GM18502 (cell line): ENCODE measurements around the gene CPPED1.

ENCODE experiments used
- ATAC-seq: cut with Tn5 transposase; IDR thresholded peaks from one replicate; pipeline ENCODE4 v1.9.1; 2021; ENCODE audit warnings: mild to moderate bottlenecking; ENCODE audit not compliant: unreplicated experiment, poor library complexity

The CPPED1 gene

DNA sequence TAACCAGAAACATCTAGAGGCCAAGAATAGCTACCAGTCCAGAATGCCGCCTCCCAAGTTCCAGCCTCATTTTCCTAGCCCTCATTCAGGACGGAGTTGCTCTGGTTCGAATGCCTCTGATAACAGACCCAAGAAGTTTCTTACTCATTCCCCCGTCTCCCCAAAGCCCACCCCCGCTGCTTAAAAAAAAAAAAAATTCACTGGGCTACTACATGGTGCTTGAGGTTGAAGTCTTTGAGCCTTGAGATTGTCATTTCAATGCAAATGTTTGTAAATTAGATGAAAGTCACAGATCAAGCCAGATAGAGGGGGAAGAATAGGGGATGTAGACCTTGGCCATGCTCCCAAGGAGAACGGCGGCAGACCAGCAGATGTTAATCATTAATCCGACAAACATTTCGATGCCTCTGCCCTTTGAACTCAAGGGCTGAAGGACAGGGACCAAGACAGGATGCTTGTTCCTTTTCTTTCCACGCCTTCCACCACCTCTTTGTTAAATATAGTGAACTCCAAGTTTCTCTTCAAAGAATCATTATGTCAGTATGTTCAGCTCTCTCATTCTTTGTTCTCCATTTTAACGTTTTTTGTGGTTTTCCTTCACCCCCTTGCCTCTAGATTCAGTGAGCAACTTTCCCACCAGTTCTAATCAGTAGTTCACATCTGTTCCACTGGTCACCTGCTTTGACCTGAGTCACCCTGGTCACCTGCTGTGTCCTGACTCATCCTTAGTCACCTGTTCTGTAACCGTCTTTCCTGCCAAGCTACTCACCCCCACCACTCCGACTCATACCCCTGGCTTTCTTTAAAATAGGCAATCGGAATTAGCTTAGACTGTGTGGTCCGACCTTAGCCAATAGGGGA, 190.3 kb downstream of the CPPED1 start:
- no peak for ATAC-seq

DNA sequence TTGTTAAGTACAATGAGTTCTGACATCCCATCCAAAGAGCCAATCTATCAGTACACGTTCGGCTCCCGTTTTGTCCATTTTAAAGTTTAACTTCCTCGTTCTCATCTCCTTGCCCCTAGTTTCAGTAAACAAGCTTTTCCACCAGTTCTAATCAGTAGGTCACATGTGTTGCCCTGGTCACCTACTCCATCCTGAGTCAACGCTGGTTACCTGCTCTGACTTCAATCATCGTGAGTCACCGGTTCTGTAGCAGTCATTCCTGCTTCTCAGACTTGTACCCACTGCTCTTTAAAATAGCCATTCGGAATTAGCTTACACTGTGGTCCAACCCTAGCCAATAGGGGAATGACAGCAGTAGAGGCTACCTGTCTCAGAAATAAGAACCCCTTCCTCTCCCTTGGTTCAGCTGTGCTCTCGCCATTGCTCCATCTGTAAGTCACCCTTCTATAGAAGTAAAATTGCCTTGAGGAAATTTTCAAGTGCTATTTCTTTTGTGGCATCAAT, 191.0 kb downstream of the CPPED1 start:
- ATAC-seq = no peak

DNA sequence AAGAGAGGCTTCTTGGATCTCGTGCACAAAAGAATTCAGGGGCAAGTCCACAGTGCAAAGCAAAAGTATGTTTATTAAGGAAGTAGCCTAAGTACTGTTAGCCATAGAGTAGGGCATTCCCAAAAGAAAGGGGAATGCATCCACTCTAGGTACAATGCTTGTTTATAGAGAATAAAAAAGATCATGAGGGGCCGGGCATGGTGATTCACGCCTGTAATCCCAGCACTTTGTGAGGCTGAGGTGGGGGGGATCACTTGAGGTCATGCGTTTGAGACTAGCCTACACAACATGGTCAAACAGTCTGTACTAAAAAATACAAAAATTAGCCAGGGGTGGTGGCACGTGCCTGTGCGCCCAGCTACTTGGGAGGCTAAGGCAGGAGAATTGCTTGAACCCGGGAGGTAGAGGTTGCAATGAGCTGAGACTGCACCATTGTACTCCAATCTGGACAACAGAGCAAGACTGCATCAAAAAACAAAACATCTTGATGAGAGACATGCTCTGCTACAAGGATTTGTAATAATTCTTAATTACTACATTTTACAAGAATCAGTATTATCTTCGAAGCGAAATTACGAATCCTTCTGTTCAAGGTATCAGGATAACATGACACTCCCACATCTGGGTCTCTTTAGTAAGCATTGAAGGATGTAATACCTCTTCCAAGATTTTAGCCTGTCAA, 191.6 kb downstream of the CPPED1 start:
- no peak for ATAC-seq

DNA sequence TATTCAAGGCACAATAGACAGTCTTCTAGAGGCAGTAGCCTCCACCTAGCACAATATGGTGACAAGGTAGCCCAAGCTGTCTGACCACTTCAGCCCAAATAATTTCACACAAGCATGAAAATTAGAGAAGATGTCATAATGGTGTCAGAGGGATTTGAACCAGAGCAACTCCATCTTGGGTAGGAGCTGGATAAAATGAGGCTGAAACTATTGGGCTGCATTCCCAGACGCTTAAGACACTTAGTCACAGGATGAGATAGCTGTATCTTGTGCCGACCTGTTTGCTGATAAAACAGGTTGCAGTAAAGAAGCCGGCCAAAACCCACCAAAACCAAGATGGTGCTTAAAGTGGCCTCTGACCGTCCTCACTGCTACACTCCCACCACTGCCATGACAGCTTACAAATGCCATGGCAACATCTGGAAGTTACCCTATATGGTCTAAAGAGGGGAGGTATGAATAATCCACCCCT, 192.6 kb downstream of the CPPED1 start:
- no peak for ATAC-seq

DNA sequence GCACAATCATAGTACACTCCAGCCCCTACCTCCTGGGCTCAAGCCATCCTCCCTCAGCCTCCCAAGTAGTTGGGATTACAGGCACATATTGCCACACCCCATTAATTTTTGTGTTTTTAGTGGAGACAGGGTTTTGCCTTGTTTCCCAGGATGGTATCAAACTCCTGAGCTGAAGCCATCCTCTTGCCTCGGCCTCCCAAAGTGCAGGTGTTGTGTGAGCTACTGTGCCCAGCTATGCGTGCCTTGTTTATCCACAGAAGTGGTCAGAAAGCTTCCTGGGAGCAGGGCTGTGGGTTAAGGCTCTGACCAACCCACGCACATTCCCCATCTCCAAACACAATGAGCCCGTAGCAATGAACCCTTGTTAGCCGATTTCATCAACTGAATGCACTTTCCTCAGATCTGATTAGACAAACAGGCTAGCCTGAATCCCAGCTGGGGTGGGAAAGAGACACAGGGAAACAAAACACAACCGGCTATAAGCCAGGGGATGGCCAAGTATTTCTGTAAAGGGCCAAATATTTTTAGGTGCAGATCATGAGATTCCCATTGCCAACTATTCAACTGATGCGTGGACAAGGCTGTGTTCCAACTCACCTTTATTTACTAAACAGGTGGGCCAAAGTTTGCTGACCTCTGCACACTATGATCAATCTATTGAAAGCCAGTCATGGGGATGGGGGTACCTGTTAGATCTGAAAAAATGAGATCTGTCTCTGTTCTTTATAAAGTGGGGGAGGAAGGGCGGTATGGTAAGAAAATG, 193.6 kb downstream of the CPPED1 start:
- no peak for ATAC-seq
